Transverse colon (tissue), 4 donors: Measurements from ENCODE around the gene ARID4B. TPM values are rescaled to one million over a fixed set of nuclear protein-coding genes. Genes with fewer than 3 reads are reported as not detected.
"Not testable (repeated sequence)": the region's sequence is repeated elsewhere in the genome, so short reads cannot be mapped to it uniquely, and the experiment has no call there.

Experiments used
- DNase-seq: peaks from one replicate; pipeline ENCODE4 v3.0.0-alpha.2; 2019
- H3K27ac ChIP-seq, 4 donors: fragments of 200-600 bp; sonication (generic); 2 replicates each; pipeline ENCODE4 v1.5.1; 2016 to 2018; ENCODE audit warnings: inconsistent platforms in 4 of 4
- H3K27me3 ChIP-seq: fragments of 200-600 bp; sonication (generic); 2 replicates; pipeline ENCODE4 v1.5.1; 2017; ENCODE audit warnings: inconsistent platforms
- H3K36me3 ChIP-seq, 4 donors: fragments of 200-600 bp; sonication (generic); 2 replicates each; pipeline ENCODE4 v1.5.1; 2017 to 2019; ENCODE audit warnings: inconsistent platforms in 4 of 4
- H3K4me1 ChIP-seq, 4 donors: fragments of 200-600 bp; sonication (generic); 2 replicates each; pipeline ENCODE4 v1.5.1; 2017 to 2020; ENCODE audit warnings: inconsistent platforms in 4 of 4
- H3K4me3 ChIP-seq, 4 donors: fragments of 200-600 bp; sonication (generic); 1 replicate in 1 of 4; 2 replicates in 3 of 4; pipeline versions ENCODE4 v1.5.1 to v1.6.1; 2017 to 2019; ENCODE audit warnings: inconsistent platforms in 4 of 4
- H3K9me3 ChIP-seq, 2 donors: fragments of 200-600 bp; sonication (generic); 2 replicates each; pipeline ENCODE4 v1.5.1; 2017 to 2019; ENCODE audit warnings: inconsistent platforms in 2 of 2
- EP300 ChIP-seq: sonication (generic); formaldehyde crosslinking; IDR thresholded peaks from one replicate; pipeline ENCODE4 v1.6.1; 2017; ENCODE audit warnings: antibody characterized with exemption, low read depth
- POLR2A ChIP-seq: fragments of 450-650 bp; IDR thresholded peaks from one replicate; pipeline ENCODE4 v1.6.1; 2016; ENCODE audit warnings: antibody characterized with exemption, mild to moderate bottlenecking, moderate library complexity
- POLR2AphosphoS5 ChIP-seq, 3 donors: sonication (generic); formaldehyde crosslinking; IDR thresholded peaks; one replicate each; pipeline ENCODE4 v1.6.1; 2016; ENCODE audit warnings: antibody characterized with exemption in 3 of 3
- WGBS, 2 donors: methylation state at CpG; one replicate each; pipeline ENCODE4 v1.1.5; 2018; ENCODE audit warnings: low coverage in 1 of 2; 5-methylcytosine and 5-hydroxymethylcytosine counted together
- in situ Hi-C, 4 donors: fragments of 200-750 bp; cut with MboI; loops; one replicate each; pipeline versions ENCODE4 v1.15.0 to v1.15.1; 2017; ENCODE audit warnings: low sequenced_read_pairs in 3 of 4, low pct_ligation_motif_present in 1 of 4, low pct_unique_long_range_greater_than_20kb in 1 of 4
- intact Hi-C: fragments of 100-400 bp; cut with DNase I; formaldehyde crosslinking; loops from one replicate; pipeline ENCODE4 v1.15.1; 2023; ENCODE audit warnings: low total_unique reads
- total RNA-seq, 4 donors: library from RNA; depleted of rRNA; stranded (reverse); fragments of >200 nt; gene quantifications; one replicate each; pipeline ENCODE4 v1.1.0, GENCODE V29; 2016
- TF ChIP-seq, protein P1 (sequence below), 5 experiments: fragments of 200-600 bp in 3 of 5; fragments of 450-650 bp in 2 of 5; sonication (generic) in 3 of 5; IDR thresholded peaks; 1 replicate in 2 of 5; 2 replicates in 3 of 5; pipeline ENCODE4 v1.5.1; 2016 to 2017; ENCODE audit warnings: antibody characterized with exemption in 5 of 5, inconsistent platforms in 3 of 5, mild to moderate bottlenecking in 2 of 5, moderate library complexity in 1 of 5

Gene ARID4B
- total RNA-seq, 4 donors from 2014 or later: 9.2 to 52.0 (median 34.0) TPM

DNA sequence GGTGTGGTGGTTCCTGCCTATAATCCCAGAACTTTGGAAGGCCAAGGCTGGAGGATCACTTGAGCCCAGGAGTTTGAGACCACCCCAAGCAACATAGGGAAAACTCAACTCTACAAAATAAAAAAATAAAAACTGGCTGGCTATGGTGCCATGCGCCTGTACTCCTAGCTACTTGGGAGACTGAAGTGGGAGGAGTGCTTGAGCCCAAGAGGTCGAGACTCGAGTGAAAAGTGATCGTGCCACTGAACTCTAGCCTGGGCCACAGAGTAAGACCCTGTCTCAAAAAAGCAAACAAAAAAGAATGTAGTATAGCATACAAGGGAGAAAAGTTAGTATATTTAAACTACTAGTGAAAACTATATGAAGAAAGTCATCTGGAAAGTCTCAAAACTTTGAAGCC lies 66.7 kb downstream of the ARID4B start:
- H3K27me3 ChIP-seq: no peaks in the 10 kb centered on the region
- H3K4me1 ChIP-seq: peaks cover 0 to 41% (median 12%) of the 10 kb centered on the region in 4 donors
- TF ChIP-seq EP300 (no peak), POLR2AphosphoS5 (IDR thresholded peaks at IDR 0.05) (no peak)
- TF ChIP-seq, protein P1, sequence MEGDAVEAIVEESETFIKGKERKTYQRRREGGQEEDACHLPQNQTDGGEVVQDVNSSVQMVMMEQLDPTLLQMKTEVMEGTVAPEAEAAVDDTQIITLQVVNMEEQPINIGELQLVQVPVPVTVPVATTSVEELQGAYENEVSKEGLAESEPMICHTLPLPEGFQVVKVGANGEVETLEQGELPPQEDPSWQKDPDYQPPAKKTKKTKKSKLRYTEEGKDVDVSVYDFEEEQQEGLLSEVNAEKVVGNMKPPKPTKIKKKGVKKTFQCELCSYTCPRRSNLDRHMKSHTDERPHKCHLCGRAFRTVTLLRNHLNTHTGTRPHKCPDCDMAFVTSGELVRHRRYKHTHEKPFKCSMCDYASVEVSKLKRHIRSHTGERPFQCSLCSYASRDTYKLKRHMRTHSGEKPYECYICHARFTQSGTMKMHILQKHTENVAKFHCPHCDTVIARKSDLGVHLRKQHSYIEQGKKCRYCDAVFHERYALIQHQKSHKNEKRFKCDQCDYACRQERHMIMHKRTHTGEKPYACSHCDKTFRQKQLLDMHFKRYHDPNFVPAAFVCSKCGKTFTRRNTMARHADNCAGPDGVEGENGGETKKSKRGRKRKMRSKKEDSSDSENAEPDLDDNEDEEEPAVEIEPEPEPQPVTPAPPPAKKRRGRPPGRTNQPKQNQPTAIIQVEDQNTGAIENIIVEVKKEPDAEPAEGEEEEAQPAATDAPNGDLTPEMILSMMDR (IDR thresholded peaks at IDR 0.05): no peak
- DNase-seq: no peak
- no peaks in the 10 kb centered on the region for H3K36me3 ChIP-seq
- H3K9me3 ChIP-seq: no peaks in the 10 kb centered on the region
- H3K4me3 ChIP-seq: no peak overlapping the region
- in situ Hi-C loops (no loop called here), intact Hi-C loops (no loop called here)
- H3K27ac ChIP-seq: no peak overlapping the region
- WGBS, 2 donors: 82 to 89% methylated on average over 4 of the region's 4 CpGs

DNA sequence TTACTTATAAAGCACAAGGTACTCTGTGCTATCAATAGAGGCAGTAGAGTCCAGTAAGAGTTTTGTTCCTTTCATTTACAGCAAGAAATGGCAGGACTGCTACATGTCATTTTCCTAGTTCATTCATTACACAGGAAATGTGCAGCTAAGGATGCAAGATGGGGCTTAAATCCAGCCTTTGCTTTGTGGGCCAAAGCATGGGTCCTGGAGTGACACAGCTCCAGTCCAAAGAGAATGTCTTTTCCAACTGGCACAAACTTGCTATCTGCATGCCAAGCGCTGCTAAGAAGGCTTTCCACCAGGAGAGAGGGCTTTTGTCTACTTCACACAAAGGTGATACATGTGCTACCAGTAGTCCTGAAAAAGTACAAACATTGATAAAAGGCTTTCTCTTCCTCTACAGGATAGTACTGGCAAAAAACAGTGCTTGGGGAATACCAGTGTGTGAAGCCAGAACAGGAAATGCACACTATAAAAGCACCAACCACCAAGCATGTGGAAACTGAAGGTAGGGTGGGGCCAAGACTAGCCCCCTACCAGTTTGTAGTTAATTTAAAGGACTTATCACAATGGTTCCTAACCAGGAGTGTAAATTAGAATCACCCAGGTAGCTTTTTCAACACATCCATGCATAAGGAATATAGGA lies 68.7 kb downstream of the ARID4B start:
- TF ChIP-seq, protein P1 (IDR thresholded peaks at IDR 0.05): no peak
- TF ChIP-seq POLR2A (no peak), EP300 (no peak), POLR2AphosphoS5 (IDR thresholded peaks at IDR 0.05) (no peak)
- no peaks in the 10 kb centered on the region for H3K27me3 ChIP-seq
- no peaks in the 10 kb centered on the region for H3K36me3 ChIP-seq
- no peak overlapping the region for H3K4me3 ChIP-seq
- 94% methylated on average over 1 of the region's 1 CpG; no CpG with 5 or more reads in 1 of the 2 donors for WGBS, 2 donors
- no peak overlapping the region for H3K27ac ChIP-seq
- H3K9me3 ChIP-seq: no peaks in the 10 kb centered on the region
- DNase-seq: no peak
- in situ Hi-C loops (loop anchor here in 2 of 4 donors (10.0 kb wide), 1 partner anchor 156 kb away; no protein-coding TSS in a partner anchor), intact Hi-C loops (loop anchor here (10.0 kb wide), 1 partner anchor 66 kb away; the partner anchor contains the start of genes ARID4B and GGPS1)
- H3K4me1 ChIP-seq: peaks cover 0 to 30% (median 10%) of the 10 kb centered on the region in 4 donors

DNA sequence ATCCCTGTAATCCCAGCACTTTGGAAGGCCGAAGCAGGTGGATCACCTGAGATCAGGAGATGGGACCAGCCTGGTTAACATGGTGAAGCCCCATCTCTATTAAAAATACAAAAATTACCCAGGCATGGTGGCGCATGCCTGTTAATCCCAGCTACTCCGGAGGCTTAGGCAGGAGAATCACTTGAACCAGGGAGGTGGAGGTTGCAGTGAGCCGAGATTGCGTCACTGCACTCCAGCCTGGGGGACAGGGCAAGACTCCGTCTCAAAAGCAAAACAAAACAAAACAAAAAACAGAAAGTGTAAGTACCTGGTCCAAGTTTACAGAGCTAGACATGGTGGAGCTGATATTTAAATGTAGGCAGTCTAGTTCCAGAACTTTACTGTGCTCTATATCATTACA lies 69.9 kb downstream of the ARID4B start:
- not testable (repeated sequence) for H3K27me3 ChIP-seq, H3K27ac ChIP-seq, DNase-seq, H3K4me3 ChIP-seq, H3K9me3 ChIP-seq, H3K36me3 ChIP-seq
- WGBS, 2 donors: 88 to 100% methylated on average over 4 to 6 of the region's 6 CpGs
- H3K4me1 ChIP-seq: peaks cover 0 to 30% (median 10%) of the 10 kb centered on the region in 4 donors
- intact Hi-C loops: loop anchor here (10.0 kb wide), 1 partner anchor 67 kb away; the partner anchor contains the start of genes ARID4B and GGPS1
- in situ Hi-C loops: loop anchor here in 2 of 4 donors (10.0 kb wide), 1 partner anchor 157 kb away; no protein-coding TSS in a partner anchor

DNA sequence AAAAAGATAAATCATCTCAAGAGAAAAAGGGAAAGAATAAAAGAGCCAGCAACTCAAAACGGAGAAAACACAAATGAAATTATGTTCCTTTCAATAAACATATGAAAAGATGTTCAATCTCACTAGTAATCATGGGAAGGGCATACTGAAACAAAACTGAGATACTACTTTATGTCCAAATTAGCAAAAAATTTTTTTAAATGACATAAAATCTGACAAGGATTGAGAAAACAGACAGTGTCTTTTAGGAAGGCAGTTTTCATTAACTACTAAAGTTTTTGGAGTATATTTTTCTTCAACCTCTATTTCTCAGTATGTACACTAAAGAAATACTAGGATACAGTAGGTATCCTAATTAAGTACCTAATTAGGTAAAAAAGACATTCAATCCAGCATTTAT lies 73.3 kb downstream of the ARID4B start:
- no peak for TF ChIP-seq POLR2A
- TF ChIP-seq, protein P1 (IDR thresholded peaks at IDR 0.05): no peak
- no peak for TF ChIP-seq POLR2AphosphoS5 (IDR thresholded peaks at IDR 0.05)
- no peak for TF ChIP-seq EP300
- in situ Hi-C loops: loop anchor here in 2 of 4 donors (10.0 kb wide), 1 partner anchor 160 kb away; no protein-coding TSS in a partner anchor
- no peaks in the 10 kb centered on the region for H3K27me3 ChIP-seq
- H3K36me3 ChIP-seq: no peaks in the 10 kb centered on the region
- no peaks in the 10 kb centered on the region for H3K9me3 ChIP-seq
- peaks cover 0 to 21% (median 5%) of the 10 kb centered on the region in 4 donors for H3K4me1 ChIP-seq
- H3K27ac ChIP-seq: no peak overlapping the region
- H3K4me3 ChIP-seq: no peak overlapping the region
- intact Hi-C loops: loop anchor here (5.0 to 10.0 kb wide), 2 partner anchors 70 to 158 kb away; partner anchors contain the start of genes ARID4B and GGPS1
- DNase-seq: no peak
- 97% methylated on average over 1 of the region's 1 CpG; no CpG with 5 or more reads in 1 of the 2 donors for WGBS, 2 donors
